H54 (cell line): ENCODE data around the gene NPIPB2.
A peak's percentile ranks its signal among the peaks of the same experiment; 100 is the strongest.

Experiments used
- DNase-seq: peaks from one replicate; pipeline ENCODE4 v3.0.0; 2011; ENCODE audit warnings: low spot score, mixed read lengths; ENCODE audit not compliant: insufficient read length
- FAIRE-seq: peaks from 3 replicates; lab custom pipeline; 2011; peaks lifted over from hg19 to GRCh38; lab: Jason Lieb, UNC
- POLR2A ChIP-seq: IDR thresholded peaks from 2 replicates; pipeline ENCODE4 v1.6.1; 2011; ENCODE audit warnings: low read depth, mild to moderate bottlenecking, low read length

Gene NPIPB2

GRCh38 chr16:11901091-11901490 is 40.8 kb downstream of the NPIPB2 start:
- FAIRE-seq = no peak
- DNase-seq = no peak

DNA sequence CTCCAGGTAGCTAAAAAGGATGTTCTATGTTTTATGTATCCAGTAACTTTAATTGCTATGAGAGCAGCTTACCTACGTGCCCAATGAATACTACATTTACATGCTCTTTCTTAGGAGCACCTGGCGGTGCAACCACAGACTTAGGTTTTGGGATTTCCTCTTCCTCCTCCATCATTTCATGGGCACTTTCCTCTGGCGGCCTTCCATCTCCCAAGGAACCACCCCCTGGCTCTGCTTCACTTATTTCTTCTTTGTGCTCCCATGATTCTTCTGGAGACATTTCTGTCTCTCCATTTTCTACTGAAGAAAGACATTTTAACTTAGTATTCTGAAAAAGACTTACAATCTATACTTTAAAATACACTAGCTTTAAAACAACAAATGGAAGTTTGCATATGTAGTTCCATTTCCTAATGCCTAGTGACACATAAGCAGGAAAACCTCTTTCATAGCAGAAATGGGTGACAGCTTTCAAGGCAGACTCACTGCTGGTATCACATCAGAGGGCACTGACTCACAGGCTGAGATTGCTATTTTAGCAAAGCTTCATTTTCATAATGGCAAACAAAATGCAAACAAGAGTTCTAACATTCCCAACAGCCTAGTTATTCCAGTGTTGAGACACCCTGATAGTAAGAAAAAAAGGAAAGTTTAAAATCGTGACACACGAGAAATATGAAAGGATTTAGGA is 45.2 kb downstream of the NPIPB2 start:
- DNase-seq (peak; percentile 43), FAIRE-seq (peak; percentile 91)
- no peak for TF ChIP-seq POLR2A

More at GRCh38 chr16:11901091-11901490, 40.8 kb downstream of the NPIPB2 start:
- TF ChIP-seq POLR2A = no peak

DNA sequence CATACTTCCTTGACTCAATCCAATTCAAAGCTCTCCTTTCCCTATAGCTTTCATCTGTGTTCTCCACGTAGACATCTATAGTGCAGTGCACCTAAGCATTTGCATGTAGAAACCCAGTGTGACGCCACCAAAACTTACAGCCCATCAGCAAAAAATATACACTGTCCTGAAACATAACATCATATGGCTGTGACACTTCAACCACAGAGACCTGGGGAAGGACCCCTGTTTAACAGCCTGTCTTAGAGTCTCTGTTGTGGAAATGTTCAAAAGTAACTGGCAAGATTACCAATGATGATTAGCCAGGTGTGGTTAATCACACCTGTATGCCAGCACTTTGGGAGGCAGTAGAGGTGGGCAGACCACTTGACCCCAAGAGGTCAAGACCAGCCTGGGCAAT is 48.3 kb downstream of the NPIPB2 start:
- TF ChIP-seq POLR2A = no peak
- DNase-seq = no peak
- no peak for FAIRE-seq

GRCh38 chr16:11892761-11893160 is 49.1 kb downstream of the NPIPB2 start:
- no peak for TF ChIP-seq POLR2A
- FAIRE-seq (no peak), DNase-seq (no peak)

DNA sequence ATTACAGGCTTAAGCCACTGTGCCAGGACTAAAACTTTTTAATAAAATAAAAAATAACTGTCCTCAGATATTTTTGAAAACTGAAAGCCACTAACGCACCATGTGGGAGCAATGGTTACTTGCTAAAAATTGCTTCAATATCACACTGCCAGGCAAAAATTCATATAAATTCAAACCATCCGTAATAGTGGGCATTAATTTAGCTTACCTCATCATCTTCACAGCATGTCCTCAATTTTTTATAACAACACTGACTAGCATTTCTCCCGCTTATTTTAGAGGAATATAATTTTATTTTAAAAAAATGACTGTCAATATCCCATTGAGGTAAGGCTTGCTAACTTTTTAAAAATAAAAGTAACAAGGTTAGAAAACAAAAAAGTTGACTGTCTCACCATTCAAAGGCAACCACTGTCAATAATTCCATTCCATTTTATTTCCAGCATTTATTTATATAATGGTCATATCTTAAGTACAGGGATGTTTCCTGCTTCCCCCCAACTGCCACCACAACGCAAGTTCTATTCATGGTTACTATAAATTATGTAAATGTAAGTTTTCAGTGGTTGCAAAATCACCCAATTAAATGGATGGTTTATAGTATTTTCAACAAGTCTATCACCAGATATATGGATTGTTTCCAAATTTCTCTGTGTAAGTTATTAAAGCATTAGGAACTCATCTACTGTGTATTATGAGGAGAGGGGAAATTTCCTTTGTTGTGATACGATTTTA is 51.4 kb downstream of the NPIPB2 start:
- no peak for FAIRE-seq
- TF ChIP-seq POLR2A = no peak
- DNase-seq = no peak

DNA sequence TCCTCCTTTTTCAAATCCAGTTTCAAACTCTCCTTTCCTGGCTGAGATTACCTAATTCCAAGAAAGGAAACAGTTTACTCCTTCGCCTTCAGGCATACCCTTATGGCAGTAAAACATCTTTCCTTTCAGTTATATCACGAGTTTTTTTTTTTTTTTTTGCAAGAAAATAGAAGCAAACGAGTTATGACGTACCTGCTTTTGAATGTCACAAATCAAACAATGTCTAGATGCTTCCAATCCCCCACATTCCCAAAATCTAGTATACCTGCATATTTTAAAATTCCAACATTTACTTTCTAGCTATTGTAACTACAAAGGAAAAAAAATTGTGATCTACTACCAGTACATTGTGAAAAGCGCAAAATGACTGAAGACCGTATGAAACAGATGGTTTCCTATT is 55.0 kb downstream of the NPIPB2 start:
- FAIRE-seq = no peak
- no peak for TF ChIP-seq POLR2A
- no peak for DNase-seq

GRCh38 chr16:11884035-11884434 is 57.8 kb downstream of the NPIPB2 start:
- FAIRE-seq (no peak), DNase-seq (no peak)
- TF ChIP-seq POLR2A = no peak

DNA sequence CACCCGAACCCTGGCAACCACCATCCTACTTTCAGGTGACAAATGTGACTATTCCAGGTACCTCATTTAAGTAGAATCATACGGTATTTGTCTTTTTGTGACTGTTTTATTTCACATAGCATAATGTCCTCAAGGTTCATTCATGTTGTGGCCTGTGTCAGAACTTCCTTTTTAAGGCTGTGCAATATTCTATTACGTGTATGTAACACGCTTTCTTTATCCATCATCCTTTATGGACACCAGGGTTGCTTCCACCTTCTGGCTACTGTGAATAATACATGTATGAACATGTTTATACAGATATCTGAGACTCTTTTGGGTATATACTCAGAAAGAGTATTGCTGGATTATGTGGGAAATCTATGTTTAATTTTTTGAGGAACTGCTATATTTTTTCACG is 61.8 kb downstream of the NPIPB2 start:
- TF ChIP-seq POLR2A = no peak
- FAIRE-seq (no peak), DNase-seq (no peak)

- no peak for TF ChIP-seq POLR2A
- FAIRE-seq (no peak), DNase-seq (no peak)
These were observed 64.5 kb downstream of the NPIPB2 start for GRCh38 chr16:11877374-11877773.
